ENCODE data around the gene DPYD. TPM values are rescaled to one million over a fixed set of nuclear protein-coding genes. Genes with fewer than 3 reads are reported as not detected.

The DPYD gene
- total and polyA plus RNA-seq, 9 of the 15 experiments (the other 6 are each of a cell fraction or from before 2014, with no cell fraction given) = 0.03 to 0.25 (median 0.08) TPM; not detected in 2

DNA sequence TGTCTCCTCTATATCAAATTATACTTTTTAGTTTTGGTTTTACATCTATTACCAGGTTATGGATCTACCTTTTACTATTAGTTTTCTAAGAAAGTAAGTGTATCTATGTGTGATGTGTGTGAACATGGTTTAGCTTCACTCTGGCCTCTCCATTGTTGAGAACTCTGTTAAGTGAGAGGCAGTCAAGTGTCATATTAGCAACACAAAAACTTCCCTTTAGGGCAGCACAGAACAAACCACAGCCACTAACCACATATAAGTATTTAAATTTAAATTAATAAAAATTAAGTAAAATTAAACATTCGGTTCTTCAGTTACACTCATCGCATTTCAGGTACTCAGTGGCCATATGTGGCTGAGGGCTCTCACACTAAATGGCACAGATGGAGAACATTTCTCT lies 96.6 kb downstream of the DPYD start (continued):
- TF ChIP-seq RREB1 (CRISPR knock-in tag; IDR thresholded peaks at IDR 0.05) (no peak), SUPT5H (IDR thresholded peaks at IDR 0.05) (no peak), ZNF354B (CRISPR knock-in tag; IDR thresholded peaks at IDR 0.05) (no peak), MAFK (IDR thresholded peaks at IDR 0.05; ENCODE audit: low read length) (no peak)

- DNase-seq (ENCODE audit: extremely low read depth in 1 of 4, low spot score in 3 of 4) (no peak), FAIRE-seq (no peak), ATAC-seq (no peak)
- Histone ChIP-seq H3K4me1 (replicated peaks in 1 of 2; ENCODE audit: control insufficient read depth in 2 of 2, insufficient read depth in 2 of 2, low read length in 2 of 2) (no peaks in the 10 kb centered on the region), H3K4me3 (no peak overlapping the region), H3K4me2 (ENCODE audit: insufficient read depth, low read length) (no peak overlapping the region), H3K9me3 (replicated peaks; ENCODE audit: control insufficient read depth, insufficient read depth, low read depth, low read length) (peaks cover 2% of the 10 kb centered on the region; the same call in 1 of the 2 replicates), H3K9ac (ENCODE audit: insufficient read depth in 1 of 2, low read depth in 2 of 2, low read length in 2 of 2) (no peak overlapping the region), H3K79me2 (ENCODE audit: control insufficient read depth, insufficient read depth, low read length) (no peaks in the 10 kb centered on the region), H3K27ac (ENCODE audit: extremely low read depth, low read depth, low read length) (no peak overlapping the region), H2AFZ (ENCODE audit: low read depth, low read length) (no peak overlapping the region), H4K20me1 (replicated peaks; ENCODE audit: control insufficient read depth, insufficient read depth, low read length) (no peaks in the 10 kb centered on the region), H3K27me3 (ENCODE audit: control insufficient read depth in 2 of 2, insufficient read depth in 2 of 2, low read length in 2 of 2) (no peaks in the 10 kb centered on the region), H3K36me3 (ENCODE audit: control insufficient read depth, insufficient read depth, low read length) (no peaks in the 10 kb centered on the region), H3K9me1 (ENCODE audit: control insufficient read depth, insufficient read depth, low read length) (no peaks in the 10 kb centered on the region)
- ChIA-PET CTCF (ENCODE audit: low intra/inter-chr PET ratio) (no interaction called here), POLR2A (interaction anchor here (1.1 kb wide), 1 partner anchor 10 kb away, joined by 3 read pairs; no protein-coding TSS in a partner anchor)
- no TSS peak for BruUV-seq (replicated peaks)
- 0% methylated on average over 6 of the region's 6 CpGs for WGBS (ENCODE audit: insufficient coverage, low coverage, missing lambda C conversion rate)
- in situ Hi-C loops (cut with MboI) = no loop called here
- no peak for TF ChIP-seq ARHGAP35 (IDR thresholded peaks at IDR 0.05; ENCODE audit: partially characterized antibody)
- intact Hi-C loops (cut with micrococcal nuclease) = no loop called here
Measured at GRCh38 chr1:97820470-97821188, 100.2 kb downstream of the DPYD start.
